HG02852 (cell line): ENCODE measurements around the gene UIMC1.

Experiments used
- ATAC-seq: cut with Tn5 transposase; IDR thresholded peaks from one replicate; pipeline ENCODE4 v1.9.1; 2021; ENCODE audit warnings: mild to moderate bottlenecking, moderate library complexity; ENCODE audit not compliant: unreplicated experiment

UIMC1 gene

DNA sequence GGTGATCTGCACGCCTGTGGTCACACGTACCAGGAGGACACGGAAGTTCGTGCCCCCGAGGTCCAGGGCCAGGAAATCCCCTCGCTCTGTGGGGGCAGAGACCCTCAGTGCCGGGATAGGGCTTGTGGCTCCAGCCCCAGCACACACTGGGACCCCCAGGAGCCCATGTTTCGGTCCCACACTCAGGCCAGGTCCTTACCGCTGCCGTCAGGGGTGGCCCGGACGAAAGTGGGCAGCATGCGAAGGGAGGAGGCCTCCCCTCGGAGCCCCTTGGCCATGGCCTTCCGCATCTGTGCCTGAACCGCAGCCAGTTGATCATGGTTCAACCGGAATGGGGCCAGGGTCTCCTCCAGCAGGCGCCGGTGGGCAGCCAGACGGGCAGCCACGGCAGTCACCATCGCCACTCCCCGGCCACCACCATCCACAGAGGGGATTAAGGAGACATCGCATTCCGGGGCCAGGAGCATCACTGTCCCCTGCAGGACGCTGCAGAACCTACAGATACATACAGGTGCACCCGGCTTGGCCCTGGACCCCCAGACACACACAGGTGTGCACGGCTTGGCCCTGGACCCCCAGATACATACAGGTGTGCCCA lies 119.2 kb downstream of the UIMC1 start:
- no peak for ATAC-seq

DNA sequence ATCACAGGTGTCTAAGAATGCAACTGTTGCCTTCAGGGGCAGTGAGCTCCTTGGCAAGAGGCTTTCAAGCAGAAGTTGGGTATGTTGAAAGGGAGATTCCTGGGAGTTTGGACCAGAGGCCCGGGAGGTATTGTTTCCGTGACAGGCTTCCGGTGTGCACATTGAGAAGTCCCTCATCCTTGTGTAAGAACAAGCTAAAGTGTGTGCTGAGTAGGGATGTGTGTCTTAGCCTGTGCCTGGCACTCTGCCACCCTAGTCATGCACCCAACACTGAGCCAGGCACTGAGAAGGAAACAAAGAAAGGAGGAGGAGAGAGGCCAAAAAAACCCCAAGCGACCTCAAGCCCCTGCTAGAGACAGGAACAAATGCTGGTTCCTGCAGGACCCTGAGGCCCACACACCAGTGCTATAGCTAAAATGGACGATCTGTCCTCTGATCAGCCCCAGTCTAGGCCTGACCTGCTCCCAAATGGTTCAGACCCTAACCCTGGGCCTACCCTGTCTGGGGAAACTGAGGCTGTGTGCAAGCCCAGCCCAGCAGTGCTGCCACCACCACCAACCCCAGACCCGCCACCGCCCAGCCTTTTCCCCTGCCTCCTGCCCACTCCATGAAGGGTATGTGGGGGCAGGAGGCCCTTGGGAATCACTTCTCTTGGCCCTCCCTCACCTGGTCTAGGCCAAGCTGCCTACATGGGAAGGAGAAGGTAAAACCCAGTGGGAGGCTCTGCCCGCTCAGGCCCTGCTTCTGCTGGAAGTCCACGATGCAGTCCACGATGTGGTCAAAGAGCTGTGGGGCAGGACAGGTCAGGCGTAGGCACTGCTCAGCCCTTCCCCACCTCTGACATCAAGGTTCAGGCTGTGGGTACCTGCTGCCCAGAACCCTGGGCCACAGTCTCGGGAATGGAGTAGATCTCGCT lies 120.0 kb downstream of the UIMC1 start:
- ATAC-seq, result no peak

DNA sequence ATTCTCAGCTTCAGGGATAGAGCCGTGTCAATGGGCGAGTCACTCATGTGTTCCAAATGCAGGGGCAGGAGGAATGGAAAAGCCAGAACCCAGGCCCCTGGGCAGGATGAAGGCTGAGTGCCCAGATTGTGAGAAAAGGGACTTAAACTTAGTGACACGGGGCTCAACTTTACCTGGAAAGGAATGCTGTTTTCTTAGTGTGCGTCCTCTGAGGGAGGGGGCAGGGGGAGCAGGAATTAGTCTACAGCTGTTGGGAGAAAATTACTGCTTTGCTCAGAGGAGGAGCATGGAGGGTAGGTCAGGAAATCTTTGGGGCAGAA lies 122.0 kb downstream of the UIMC1 start:
- ATAC-seq, result no peak

DNA sequence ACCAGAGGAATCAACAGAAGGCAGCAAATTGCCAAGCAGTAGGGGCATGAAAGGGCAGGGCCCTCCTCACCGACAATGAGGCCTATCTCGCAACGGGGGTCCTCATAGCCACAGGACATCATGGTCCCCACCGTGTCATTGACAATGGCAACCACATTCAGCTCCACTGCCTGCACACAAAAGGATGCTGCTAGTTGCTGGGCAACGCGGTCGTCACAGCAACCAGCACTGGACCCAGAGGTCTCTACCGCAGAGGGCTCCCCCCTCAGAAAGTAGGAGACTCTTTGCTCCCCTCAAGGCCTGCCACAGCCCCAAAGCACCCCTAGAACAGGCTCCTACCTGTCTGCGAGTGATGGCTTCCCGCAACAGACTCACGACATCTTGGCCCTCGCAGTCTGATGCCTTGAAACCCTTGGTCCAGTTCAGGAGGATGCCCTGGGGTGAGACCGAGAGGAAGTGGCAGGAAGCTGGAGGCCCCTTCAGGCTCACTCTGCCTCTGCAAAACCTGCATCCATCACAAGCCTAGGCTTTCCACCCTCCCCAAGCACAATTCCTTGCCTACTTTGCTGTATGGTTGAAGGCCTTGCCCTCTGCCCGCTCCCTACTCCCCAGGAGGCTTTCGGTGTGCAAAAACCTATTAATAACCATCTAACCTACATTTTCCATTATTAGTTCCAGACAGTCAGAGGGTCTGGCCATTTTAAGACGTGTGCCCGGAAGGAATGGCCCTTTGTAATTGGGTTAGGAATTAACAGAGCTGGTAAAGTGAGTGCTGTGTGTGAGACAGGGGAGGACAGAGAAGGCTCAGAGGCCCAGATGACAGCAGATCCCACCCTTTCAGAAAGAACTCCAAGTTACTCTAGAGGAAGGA lies 122.6 kb downstream of the UIMC1 start:
- no peak for ATAC-seq

DNA sequence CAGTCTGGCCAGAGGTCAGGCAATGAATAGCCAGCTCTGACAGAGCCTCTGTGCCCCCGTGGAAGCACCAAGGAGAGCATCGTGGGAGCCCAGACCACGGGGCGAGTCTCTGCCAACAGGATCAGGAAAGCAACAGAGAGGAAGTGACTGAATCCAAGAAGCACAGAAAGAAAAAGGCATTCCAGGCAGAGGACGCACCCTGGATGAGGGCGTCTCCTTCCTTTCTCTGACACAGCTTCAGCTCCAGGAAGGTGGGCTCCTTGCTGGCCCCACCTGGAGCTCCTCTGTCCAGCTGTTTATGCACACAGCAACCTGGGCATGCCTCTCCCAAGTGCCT lies 124.0 kb downstream of the UIMC1 start:
- ATAC-seq, result no peak

DNA sequence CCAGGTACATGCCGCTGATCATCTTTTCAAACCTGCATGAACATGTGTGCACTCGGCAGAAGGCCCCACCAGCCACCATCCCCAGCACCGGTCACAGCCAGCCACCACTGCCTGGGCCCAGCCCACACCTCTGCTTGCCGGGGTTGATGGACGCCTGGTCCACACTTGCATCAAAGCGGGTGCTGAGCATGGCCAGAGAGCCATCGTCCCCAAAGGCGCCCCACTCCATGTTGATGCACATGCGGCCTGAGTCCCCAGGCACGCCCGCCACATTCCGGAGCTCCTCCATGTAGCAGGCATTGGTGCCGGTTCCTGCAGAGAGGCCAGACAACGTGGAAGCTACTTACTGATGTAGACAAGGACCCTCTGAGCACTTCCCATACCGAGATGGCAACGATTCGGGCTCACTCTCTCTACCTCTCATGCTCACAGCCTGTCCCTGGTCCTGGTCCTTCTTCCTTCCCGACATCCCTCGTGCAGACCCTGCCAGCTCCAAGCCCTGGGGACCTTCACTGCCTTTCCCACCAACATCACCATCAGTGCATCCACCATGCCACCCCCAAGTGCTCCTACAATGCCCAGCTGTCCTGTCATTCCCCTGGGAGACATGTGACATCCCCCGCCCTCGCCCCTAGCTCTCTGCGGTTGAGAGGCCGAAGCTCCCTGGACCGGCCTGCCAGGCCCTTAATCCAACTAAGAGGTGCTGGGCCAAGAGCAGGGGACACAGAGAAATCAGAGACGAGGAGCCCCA lies 124.6 kb downstream of the UIMC1 start:
- ATAC-seq, result no peak

DNA sequence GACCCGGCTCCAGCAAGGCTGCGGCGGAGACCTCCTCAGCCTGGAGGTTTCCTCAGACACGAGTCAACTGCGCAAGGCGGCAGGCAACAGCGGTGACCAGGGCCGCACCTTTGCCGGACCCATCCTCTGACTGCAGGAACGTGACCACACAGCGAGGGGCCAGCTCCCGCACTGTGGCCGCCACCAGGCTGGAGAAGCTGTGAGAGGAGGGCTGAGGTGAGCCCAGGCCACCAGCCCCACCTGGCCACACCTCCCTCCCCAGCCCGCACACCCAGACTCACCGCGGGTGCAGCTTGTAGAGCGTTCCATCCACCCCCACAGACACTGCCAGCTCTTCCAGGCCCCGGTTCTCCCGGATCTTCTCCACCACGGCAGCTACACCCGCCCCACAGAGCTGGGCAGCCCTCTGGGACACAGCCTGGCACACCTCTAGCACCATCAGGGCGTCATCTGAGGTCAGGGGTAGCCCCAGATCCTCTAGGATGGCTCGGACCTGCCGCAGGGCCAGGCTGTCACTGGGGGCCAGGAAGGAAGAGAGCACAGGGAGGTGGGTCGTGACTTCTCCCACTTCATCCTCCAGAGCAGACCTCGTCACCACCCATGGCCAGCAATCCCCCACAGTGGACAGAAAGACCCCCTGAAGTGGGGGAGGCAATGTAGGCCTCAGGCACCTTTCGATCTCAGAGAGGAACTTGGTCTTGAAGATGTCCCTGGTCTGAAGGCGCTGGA lies 125.4 kb downstream of the UIMC1 start:
- ATAC-seq, result no peak

DNA sequence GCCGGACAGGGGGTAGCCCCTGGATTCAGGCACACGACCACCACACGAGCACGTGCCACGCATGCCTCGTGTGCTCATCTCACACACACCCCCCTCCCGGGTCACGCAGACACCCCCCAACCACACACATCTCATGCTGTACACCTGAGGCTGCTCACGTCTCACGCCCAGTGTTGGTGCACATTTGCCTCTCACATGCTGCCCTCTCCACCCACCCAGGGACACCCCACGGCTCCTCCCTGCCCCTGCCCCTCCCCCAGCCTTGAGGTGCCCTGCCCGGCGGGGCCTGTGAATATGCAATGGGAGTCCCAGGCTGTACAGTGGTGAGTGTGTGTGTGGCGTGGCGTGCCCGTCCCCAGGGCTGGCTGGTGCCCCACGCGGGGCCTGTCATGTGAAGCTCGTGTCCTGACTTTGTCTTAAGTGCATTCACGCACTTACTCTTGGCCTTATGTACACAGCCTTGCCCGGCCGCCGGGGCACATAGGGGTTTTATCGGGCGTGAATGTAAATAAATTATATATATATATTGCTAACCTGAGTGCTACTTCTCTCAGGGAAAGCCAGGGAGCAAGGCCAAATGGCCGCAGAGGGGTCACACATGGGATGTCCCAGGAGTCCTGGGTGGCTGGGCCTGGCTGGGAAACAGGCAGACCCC lies 126.1 kb downstream of the UIMC1 start:
- no peak for ATAC-seq

DNA sequence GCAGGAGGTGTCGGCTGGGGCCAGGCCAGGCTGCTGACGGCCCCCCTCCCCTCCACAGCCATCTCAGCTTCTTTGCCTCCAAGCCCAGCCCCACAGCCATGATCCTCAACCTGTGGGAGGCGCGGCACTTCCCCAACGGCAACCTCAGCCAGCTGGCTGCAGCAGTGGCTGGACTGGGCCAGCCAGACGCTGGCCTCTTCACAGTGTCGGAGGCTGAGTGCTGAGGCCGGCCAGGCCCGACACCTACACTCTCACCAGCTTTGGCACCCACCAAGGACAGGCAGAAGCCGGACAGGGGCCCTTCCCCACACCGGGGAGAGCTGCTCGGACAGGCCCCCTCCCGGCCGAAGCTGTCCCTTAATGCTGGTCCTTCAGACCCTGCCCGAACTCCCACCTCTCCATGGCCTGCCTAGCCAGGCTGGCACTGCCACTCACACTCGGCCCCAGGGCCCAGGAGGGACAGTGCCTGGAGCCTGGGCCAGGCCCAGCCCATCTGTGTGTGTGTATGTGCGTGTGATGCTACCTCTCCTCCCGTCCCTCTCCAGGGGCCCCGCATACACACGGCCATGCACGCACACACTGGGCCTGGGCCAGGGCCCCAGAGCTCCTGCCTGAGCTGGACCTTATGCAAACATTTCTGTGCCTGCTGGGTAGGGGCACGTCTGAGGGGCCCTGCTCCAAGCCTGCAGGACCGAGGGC lies 126.8 kb downstream of the UIMC1 start:
- ATAC-seq, result no peak

DNA sequence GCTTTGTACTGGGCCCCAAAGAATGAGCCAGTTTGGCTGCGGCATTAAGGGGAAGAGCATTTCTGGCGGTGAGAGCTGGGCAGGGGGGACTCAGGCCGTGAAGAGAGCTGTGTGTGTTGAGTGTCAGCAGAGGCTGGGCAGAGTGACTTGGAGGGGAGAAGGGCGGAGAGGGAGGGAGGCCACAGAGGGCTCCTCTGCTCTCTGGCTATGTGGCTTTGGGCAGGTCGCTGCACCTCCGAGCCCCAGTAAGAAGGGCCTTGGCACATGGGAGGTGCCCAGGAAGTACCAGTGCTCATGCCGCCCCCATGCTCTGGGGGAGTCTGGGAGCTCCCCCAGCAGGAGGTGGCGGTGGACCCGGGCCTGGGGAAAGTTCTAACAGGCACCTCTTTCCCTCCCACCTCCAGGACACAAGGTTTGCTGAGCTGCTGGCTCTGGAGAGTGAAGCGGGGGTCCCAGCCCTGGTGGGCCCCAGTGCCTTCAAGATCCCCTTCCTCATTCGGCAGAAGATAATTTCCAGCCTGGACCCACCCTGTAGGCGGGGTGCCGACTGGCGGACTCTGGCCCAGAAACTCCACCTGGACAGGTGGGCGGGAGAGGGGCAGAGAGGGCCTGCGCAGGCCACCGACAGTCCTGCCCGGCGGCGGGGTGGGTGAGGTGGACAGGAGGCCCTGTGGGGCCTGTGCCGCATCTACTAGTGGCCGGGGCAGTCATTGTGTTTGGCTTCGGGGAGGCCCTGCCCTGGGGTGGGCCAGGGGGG lies 127.5 kb downstream of the UIMC1 start:
- no peak for ATAC-seq

DNA sequence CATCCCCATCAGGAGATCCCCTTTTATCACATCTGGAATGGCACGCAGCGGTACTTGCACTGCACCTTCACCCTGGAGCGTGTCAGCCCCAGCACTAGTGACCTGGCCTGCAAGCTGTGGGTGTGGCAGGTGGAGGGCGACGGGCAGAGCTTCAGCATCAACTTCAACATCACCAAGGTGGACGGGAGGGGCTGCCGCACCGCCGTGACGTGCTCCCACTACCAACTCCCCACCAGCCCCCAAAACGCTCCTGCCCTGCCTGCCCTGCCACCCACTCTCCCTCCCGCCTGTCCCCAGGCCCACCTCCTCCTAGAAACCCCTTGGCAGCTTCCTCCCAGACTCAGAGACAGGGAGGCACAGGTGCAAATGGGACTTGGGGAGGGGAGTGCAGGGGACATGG lies 128.1 kb downstream of the UIMC1 start:
- no peak for ATAC-seq

DNA sequence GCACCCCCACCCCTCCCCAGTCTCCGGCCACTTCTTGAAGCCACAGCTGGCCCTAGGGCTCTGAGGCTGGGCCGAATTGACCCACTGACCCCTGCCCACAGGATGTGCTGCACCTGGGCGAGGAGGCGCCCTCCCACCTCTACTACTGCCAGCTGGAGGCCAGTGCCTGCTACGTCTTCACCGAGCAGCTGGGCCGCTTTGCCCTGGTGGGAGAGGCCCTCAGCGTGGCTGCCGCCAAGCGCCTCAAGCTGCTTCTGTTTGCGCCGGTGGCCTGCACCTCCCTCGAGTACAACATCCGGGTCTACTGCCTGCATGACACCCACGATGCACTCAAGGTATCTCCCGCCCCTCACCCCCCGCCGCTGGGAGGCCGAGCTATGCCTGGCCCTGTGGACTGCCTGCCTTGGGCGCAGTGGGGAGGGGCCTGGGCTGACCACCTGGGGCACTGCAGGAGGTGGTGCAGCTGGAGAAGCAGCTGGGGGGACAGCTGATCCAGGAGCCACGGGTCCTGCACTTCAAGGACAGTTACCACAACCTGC lies 128.7 kb downstream of the UIMC1 start:
- no peak for ATAC-seq

DNA sequence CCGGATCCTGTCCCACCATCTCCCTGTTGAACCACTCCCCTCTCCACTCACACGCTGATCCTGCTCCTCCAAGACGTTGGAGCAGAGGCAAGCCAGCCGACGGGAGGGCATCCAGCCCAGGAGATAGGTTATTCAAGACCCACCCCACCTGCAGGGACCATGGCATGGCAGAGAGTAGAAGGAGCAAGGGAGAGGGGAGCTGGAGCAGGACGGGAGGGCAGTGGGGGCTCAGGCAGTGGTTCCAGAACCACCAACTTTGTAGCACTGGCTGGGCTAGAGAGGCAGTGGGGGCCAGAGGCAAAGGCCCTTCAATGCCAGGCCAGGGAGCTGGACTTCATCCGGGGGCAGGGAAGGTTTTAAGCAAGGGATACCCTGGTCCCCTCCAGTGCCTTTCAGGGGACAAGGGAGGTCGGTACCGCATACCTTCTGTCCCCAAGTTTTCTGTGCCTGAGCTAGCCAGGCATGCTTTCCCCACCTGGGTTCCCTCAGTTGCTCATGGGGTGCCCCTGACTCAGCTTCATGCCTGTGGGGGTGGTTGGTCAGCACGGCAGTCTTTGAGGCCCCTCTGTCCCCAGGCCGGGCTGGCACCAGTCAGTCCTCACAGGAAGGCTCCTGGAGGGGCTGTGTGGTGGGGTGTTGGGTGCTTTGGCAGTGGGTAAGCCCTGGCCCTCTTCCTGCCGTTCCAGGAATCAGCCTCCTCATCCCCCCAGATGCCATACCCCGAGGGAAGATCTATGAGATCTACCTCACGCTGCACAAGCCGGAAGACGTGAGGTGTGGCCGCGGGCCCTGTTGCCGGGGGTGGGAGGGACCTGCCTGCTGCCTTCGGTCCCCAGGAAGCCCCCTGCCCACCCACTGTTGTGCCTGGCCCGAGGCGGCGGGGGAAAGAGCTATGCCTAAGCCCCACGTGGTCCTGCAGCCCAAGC lies 129.8 kb downstream of the UIMC1 start:
- no peak for ATAC-seq

DNA sequence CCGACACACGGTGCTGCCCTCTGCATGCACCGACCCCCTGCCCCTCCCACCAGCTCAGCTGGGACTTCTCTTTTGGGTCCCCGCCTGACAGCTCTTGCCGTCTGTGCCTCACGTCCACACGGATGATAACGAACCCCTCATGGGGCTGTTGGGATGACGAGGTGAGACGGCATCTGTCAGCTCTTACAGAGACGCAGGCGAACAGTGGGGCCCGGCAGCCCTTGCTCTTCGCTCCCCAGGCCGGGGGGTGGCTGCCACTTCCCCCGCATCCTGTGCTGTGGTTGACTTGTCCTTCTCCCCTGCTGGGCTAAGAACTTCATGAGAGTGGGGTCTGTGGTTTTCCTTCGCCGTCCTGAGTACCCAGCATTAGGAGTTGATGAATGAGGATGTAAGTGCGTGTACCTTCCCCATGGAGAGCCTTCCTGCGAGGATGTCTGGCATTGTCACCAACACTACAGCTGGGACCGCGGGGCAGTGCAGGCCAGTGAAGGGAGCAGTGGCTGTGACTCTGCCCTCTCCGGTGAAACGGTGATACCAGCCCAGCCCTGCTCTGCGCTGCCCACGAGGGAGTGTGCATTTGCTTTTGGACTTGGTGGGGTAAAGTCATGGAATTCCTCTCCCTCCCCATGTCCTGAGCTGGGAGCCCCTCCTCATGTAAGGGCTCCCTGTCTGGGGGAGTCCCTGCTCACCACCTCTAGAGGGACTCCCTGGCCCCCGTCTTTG lies 130.6 kb downstream of the UIMC1 start:
- no peak for ATAC-seq

DNA sequence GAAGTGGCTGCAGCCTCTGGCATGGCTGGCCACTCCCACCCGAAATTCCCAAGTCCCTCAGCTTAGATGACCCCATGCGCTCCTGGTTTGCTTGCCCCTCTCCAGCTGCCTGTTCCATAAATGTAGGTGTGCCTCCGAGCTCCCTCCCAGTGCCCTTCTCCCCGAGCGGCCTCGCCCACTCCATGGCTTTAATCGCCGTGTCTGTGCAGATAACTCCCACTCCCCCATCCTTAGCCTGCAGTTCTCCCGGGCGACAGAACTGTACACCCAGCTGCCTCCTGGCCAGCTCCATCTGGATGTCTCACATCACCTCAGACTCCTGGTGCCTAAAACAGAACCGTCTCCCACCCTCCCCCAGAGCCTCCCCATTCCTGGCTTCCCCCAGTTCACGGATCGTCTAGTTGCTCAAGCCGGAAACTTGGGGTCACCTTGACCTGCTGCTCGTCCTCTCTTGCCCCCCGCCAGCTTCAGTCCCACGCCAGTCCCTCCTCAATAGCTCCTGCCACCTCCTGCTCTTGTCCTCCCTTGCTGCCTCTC lies 131.5 kb downstream of the UIMC1 start:
- ATAC-seq, result no peak

DNA sequence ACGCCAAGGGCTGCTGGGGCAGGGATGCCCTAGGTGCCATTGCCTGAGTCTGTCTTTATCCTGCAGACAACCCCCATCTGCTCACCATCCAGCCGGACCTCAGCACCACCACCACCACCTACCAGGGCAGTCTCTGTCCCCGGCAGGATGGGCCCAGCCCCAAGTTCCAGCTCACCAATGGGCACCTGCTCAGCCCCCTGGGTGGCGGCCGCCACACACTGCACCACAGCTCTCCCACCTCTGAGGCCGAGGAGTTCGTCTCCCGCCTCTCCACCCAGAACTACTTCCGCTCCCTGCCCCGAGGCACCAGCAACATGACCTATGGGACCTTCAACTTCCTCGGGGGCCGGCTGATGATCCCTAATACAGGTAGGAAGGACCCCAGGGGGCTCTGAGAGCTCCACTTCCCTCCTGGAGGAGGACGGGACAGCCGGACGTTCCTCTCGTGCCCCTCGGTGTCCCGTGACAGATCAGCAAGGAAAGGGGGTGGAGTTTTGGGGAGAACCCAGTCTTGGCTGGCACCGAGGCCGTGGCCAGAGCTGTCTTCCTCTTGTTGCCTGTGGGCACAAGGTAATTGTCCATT lies 132.3 kb downstream of the UIMC1 start:
- no peak for ATAC-seq
